IMR-90 (cell line): ENCODE data around the gene FREM3. TPM values are rescaled to one million over a fixed set of nuclear protein-coding genes. Genes with fewer than 3 reads are reported as not detected.

Experiments used
- ATAC-seq: fragments of 200-7000 bp; cut with Tn5 transposase; 2 replicates; pipeline ENCODE4 v1.9.1; 2020; ENCODE audit warnings: low read depth, mild to moderate bottlenecking, moderate library complexity
- BruUV-seq: library from RNA; stranded (reverse); fragments of 400-500 nt; replicated peaks from 2 replicates; lab custom pipeline; 2021; lab: Mats Ljungman, UMichigan
- CTCF ChIA-PET: fragments of 300-600 bp; formaldehyde crosslinking; extraction: SDS; loops from one replicate; lab custom pipeline; 2021; ENCODE audit warnings: antibody characterized with exemption; lab: Yijun Ruan, JAX
- POLR2A ChIA-PET: fragments of 300-600 bp; sonication (Branson Sonifier 250); formaldehyde crosslinking; loops from one replicate; lab custom pipeline; 2022; ENCODE audit warnings: antibody characterized with exemption; ENCODE audit not compliant: unreplicated experiment; lab: Charles Lee
- DNase-seq: peaks from one replicate; pipeline ENCODE4 v3.0.0; 2013
- H2AFZ ChIP-seq: replicated peaks from 2 replicates; pipeline ENCODE3; 2013; ENCODE audit warnings: low read length, mild to moderate bottlenecking; ENCODE audit not compliant: poor library complexity
- H2AK5ac ChIP-seq: 2 replicates; pipeline ENCODE4 v1.6.1; 2013; ENCODE audit warnings: low read depth, low read length, inconsistent platforms
- H2AK9ac ChIP-seq: replicated peaks from 2 replicates; pipeline ENCODE3; 2013; ENCODE audit warnings: mild to moderate bottlenecking, low read depth, low read length, moderate library complexity; ENCODE audit not compliant: poor library complexity
- H2BK120ac ChIP-seq: 2 replicates; pipeline ENCODE4 v1.6.1; 2013; ENCODE audit warnings: low read depth, low read length, inconsistent platforms
- H2BK15ac ChIP-seq: 3 replicates; pipeline ENCODE4 v1.6.1; 2013; ENCODE audit warnings: low read depth, low read length, inconsistent platforms
- H2BK20ac ChIP-seq: 2 replicates; pipeline ENCODE4 v1.6.1; 2013; ENCODE audit warnings: low read depth, mild to moderate bottlenecking, inconsistent platforms, low read length, moderate library complexity
- H2BK5ac ChIP-seq: 2 replicates; pipeline ENCODE4 v1.6.1; 2013; ENCODE audit warnings: mild to moderate bottlenecking, low read depth, low read length, inconsistent platforms; ENCODE audit not compliant: poor library complexity, severe bottlenecking
- H3K14ac ChIP-seq: replicated peaks from 2 replicates; pipeline ENCODE4 v1.6.1; 2013; ENCODE audit warnings: low read depth, low read length, inconsistent platforms
- H3K18ac ChIP-seq: 2 replicates; pipeline ENCODE4 v1.6.1; 2013; ENCODE audit warnings: low read depth, low read length, control low read depth
- H3K23ac ChIP-seq: 2 replicates; pipeline ENCODE4 v1.6.1; 2013; ENCODE audit warnings: low read depth, low read length, inconsistent platforms
- H3K27ac ChIP-seq: 2 replicates; pipeline ENCODE4 v1.5.1; 2013; ENCODE audit warnings: mild to moderate bottlenecking, control low read depth, low read length; ENCODE audit not compliant: insufficient read depth
- H3K27me3 ChIP-seq: 2 replicates; pipeline ENCODE4 v1.6.1; 2013; ENCODE audit warnings: low read length; ENCODE audit not compliant: control insufficient read depth, insufficient read depth
- H3K36me3 ChIP-seq: 2 replicates; pipeline ENCODE4 v1.6.1; 2013; ENCODE audit warnings: low read length, mixed read lengths; ENCODE audit not compliant: control insufficient read depth, insufficient read depth
- H3K4ac ChIP-seq: 2 replicates; pipeline ENCODE4 v1.6.1; 2013; ENCODE audit warnings: low read depth, low read length, inconsistent platforms
- H3K4me1 ChIP-seq: 2 replicates; pipeline ENCODE4 v1.6.1; 2013; ENCODE audit warnings: low read length, mixed read lengths; ENCODE audit not compliant: control insufficient read depth, insufficient read depth
- H3K4me2 ChIP-seq: 2 replicates; pipeline ENCODE4 v1.6.1; 2013; ENCODE audit warnings: low read depth, mild to moderate bottlenecking, control low read depth, low read length, moderate library complexity
- H3K4me3 ChIP-seq: 2 replicates; pipeline ENCODE4 v1.5.1; 2013; ENCODE audit warnings: low read depth, mild to moderate bottlenecking, control low read depth, low read length, moderate library complexity; ENCODE audit not compliant: insufficient read depth
- H3K56ac ChIP-seq: 2 replicates; pipeline ENCODE4 v1.6.1; 2013; ENCODE audit warnings: low read length, inconsistent platforms; ENCODE audit not compliant: insufficient read depth; ENCODE audit errors: extremely low read depth
- H3K79me1 ChIP-seq, 2 experiments: 2 replicates each; pipeline ENCODE4 v1.6.1; 2013; ENCODE audit warnings: low read length in 2 of 2, inconsistent platforms in 1 of 2, low read depth in 1 of 2
- H3K9ac ChIP-seq: 2 replicates; pipeline ENCODE4 v1.6.1; 2013; ENCODE audit warnings: low read depth, low read length, control low read depth
- H3K9me1 ChIP-seq: 2 replicates; pipeline ENCODE4 v1.6.1; 2013; ENCODE audit warnings: low read length, inconsistent platforms; ENCODE audit not compliant: insufficient read depth
- H3K9me3 ChIP-seq: 2 replicates; pipeline ENCODE4 v1.6.1; 2013; ENCODE audit warnings: low read length; ENCODE audit not compliant: control insufficient read depth, insufficient read depth
- H4K20me1 ChIP-seq: 2 replicates; pipeline ENCODE4 v1.6.1; 2013; ENCODE audit warnings: low read length, inconsistent platforms; ENCODE audit not compliant: insufficient read depth
- H4K5ac ChIP-seq: 2 replicates; pipeline ENCODE4 v1.6.1; 2013; ENCODE audit warnings: mild to moderate bottlenecking, low read depth, low read length, control low read depth
- H4K8ac ChIP-seq, 2 experiments: 2 replicates each; pipeline ENCODE4 v1.6.1; 2013; ENCODE audit warnings: low read depth in 2 of 2, low read length in 2 of 2, control low read depth in 1 of 2, inconsistent platforms in 1 of 2
- H4K91ac ChIP-seq: 2 replicates; pipeline ENCODE4 v1.6.1; 2013; ENCODE audit warnings: low read depth, low read length, inconsistent platforms; ENCODE audit not compliant: insufficient read depth
- CEBPB ChIP-seq: IDR thresholded peaks from 2 replicates; pipeline ENCODE4 v1.6.1; 2012; ENCODE audit warnings: low read depth, low read length, improper control_type of control experiment
- MAFK ChIP-seq: IDR thresholded peaks from 2 replicates; pipeline ENCODE4 v1.6.1; 2012; ENCODE audit warnings: low read depth, low read length, improper control_type of control experiment
- MAZ ChIP-seq: IDR thresholded peaks from 2 replicates; pipeline ENCODE4 v1.6.1; 2012; ENCODE audit warnings: low read depth, mild to moderate bottlenecking, low read length, improper control_type of control experiment, moderate library complexity, borderline replicate concordance
- RAD21 ChIP-seq: IDR thresholded peaks from 2 replicates; pipeline ENCODE4 v1.6.1; 2012; ENCODE audit warnings: low read length, improper control_type of control experiment
- RCOR1 ChIP-seq: IDR thresholded peaks from 2 replicates; pipeline ENCODE4 v1.6.1; 2012; ENCODE audit warnings: mild to moderate bottlenecking, low read length, improper control_type of control experiment; ENCODE audit not compliant: insufficient replicate concordance
- RFX5 ChIP-seq: IDR thresholded peaks from 2 replicates; pipeline ENCODE4 v1.8.0; 2012; ENCODE audit warnings: low read depth, mild to moderate bottlenecking, low read length, moderate library complexity
- dilution Hi-C: fragments of 300-500 bp; cut with HindIII; formaldehyde crosslinking; loops from one replicate; pipeline ENCODE4 v1.14.3; 2018; ENCODE audit warnings: low sequenced_read_pairs; ENCODE audit not compliant: unreplicated experiment
- in situ Hi-C: fragments of 300-500 bp; cut with MboI; formaldehyde crosslinking; loops from 3 replicates; pipeline ENCODE4 v1.14.3; 2019; ENCODE audit warnings: low sequenced_read_pairs, inconsistent platforms, mixed read lengths
- intact Hi-C: fragments of 100-400 bp; cut with micrococcal nuclease; formaldehyde crosslinking; loops from 2 replicates; pipeline ENCODE4 v1.10.0; 2022
- polyA plus RNA-seq, 3 experiments: library from polyadenylated mRNA; depleted of rRNA; stranded (reverse); fragments of >200 nt; gene quantifications; 2 replicates each; pipeline ENCODE4 v1.2.3, GENCODE V29; 2012; ENCODE audit warnings: low replicate concordance in 1 of 3
- total RNA-seq: library from RNA; depleted of rRNA; stranded (reverse); fragments of >200 nt; gene quantifications from 2 replicates; pipeline ENCODE4 v1.2.3, GENCODE V29; 2012

Gene FREM3
- total and polyA plus RNA-seq, 2 of the 4 experiments (the other 2 are of a cell fraction), result not detected

DNA sequence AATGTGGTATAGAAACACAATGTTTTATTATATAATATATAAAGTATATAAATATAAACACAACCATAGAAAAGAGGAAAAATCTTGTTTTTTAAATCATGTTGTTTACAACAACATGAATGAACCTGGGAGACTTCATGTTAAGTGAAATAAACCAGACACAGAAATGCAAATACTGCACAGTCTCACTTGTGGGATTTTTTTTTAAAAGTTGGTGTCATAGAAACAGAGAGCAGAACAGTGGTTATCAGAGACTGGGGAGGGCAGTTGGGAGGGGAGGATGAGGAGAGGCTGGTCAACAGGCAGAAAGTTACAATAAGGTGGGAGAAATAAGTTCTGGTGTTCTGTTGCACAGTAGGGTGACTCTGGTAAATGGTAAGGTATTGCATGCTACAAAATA, 57.1 kb downstream of the FREM3 start:
- in situ Hi-C loops (no loop called here), dilution Hi-C loops (no loop called here)
- no TSS peak for BruUV-seq

More for the DNA sequence above, 57.1 kb downstream of the FREM3 start:
- H2BK15ac ChIP-seq, result no peak overlapping the region
- no peak overlapping the region for H4K8ac ChIP-seq
- no peak overlapping the region for H4K91ac ChIP-seq
- H4K20me1 ChIP-seq, result no peaks in the 10 kb centered on the region
- H3K27ac ChIP-seq, result no peak overlapping the region
- H3K4ac ChIP-seq, result no peak overlapping the region
- no peaks in the 10 kb centered on the region for H3K9me3 ChIP-seq
- CTCF ChIA-PET, result no interaction called here
- H2AK9ac ChIP-seq, result no peak overlapping the region
- no peak overlapping the region for H3K23ac ChIP-seq
- no peak overlapping the region for H3K56ac ChIP-seq
- H2BK5ac ChIP-seq, result no peak overlapping the region
- intact Hi-C loops, result no loop called here
- no peak overlapping the region for H3K18ac ChIP-seq
- H4K5ac ChIP-seq, result no peak overlapping the region
- H3K4me3 ChIP-seq, result no peak overlapping the region
- H2AK5ac ChIP-seq, result no peak overlapping the region
- no peak overlapping the region for H2AFZ ChIP-seq
- POLR2A ChIA-PET, result no interaction called here
- no peak overlapping the region for H3K4me2 ChIP-seq
- H3K27me3 ChIP-seq, result no peaks in the 10 kb centered on the region
- no peak overlapping the region for H3K9ac ChIP-seq
- no peak overlapping the region for H2BK20ac ChIP-seq
- no peaks in the 10 kb centered on the region for H3K36me3 ChIP-seq
- no peak for TF ChIP-seq RCOR1
- TF ChIP-seq MAFK, result no peak
- no peak for TF ChIP-seq RFX5
- TF ChIP-seq RAD21, result no peak
- no peak for TF ChIP-seq MAZ
- TF ChIP-seq CEBPB, result no peak
- no peaks in the 10 kb centered on the region for H3K79me1 ChIP-seq
- no peaks in the 10 kb centered on the region for H3K4me1 ChIP-seq
- DNase-seq (no peak), ATAC-seq (no peak)
- H2BK120ac ChIP-seq, result no peak overlapping the region
- H3K14ac ChIP-seq, result no peak overlapping the region
- H3K9me1 ChIP-seq, result no peaks in the 10 kb centered on the region
